LNCAP (cell line): ENCODE measurements around the gene RNU6-8.

Source experiments
- TF ChIP-seq, protein P1 (sequence below): fragments of 450-650 bp; IDR thresholded peaks from 2 replicates; pipeline ENCODE4 v1.5.1; 2017; ENCODE audit warnings: mild to moderate bottlenecking

The RNU6-8 gene

DNA sequence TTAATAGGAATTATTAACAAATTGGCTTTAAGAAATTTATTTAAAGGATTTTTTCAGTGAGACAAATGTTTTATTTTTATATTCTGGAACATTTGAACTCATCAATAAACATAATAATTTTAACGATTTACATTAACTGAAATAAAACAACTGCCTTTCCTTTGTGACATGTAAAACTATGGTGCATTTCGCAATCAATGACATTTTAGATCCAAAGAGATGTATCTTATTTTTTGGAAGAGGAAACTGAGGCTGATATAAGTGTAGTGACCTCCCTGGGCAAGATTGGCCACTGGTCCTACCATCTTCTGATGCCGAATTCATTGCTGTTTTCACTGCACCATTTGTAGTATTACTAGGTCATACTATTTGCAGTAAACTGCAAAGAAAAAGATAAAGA is 2.5 kb upstream of the RNU6-8 start:
- TF ChIP-seq, protein P1, sequence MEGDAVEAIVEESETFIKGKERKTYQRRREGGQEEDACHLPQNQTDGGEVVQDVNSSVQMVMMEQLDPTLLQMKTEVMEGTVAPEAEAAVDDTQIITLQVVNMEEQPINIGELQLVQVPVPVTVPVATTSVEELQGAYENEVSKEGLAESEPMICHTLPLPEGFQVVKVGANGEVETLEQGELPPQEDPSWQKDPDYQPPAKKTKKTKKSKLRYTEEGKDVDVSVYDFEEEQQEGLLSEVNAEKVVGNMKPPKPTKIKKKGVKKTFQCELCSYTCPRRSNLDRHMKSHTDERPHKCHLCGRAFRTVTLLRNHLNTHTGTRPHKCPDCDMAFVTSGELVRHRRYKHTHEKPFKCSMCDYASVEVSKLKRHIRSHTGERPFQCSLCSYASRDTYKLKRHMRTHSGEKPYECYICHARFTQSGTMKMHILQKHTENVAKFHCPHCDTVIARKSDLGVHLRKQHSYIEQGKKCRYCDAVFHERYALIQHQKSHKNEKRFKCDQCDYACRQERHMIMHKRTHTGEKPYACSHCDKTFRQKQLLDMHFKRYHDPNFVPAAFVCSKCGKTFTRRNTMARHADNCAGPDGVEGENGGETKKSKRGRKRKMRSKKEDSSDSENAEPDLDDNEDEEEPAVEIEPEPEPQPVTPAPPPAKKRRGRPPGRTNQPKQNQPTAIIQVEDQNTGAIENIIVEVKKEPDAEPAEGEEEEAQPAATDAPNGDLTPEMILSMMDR = no peak

DNA sequence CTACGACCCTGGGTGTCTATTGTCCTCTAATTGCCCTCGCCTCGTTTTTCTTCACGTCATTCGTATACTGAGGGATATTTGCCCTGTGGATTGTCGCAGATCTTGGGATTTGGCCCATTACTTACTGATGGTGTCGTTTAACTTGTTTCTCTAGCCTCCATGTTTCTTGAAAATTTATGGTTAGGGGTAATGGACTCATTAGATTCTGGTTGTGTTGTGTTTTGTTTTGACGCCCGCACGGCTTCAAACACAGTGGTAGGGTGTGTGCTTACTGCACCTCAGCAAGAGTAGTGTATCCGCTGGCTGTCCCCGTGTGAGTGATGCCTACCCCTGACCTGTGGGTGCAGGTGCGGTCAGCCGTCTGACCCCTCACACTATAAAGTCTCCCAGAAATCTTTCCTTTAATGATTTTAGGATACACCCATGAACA is 874 bp upstream of the RNU6-8 start:
- TF ChIP-seq, protein P1 = no peak

DNA sequence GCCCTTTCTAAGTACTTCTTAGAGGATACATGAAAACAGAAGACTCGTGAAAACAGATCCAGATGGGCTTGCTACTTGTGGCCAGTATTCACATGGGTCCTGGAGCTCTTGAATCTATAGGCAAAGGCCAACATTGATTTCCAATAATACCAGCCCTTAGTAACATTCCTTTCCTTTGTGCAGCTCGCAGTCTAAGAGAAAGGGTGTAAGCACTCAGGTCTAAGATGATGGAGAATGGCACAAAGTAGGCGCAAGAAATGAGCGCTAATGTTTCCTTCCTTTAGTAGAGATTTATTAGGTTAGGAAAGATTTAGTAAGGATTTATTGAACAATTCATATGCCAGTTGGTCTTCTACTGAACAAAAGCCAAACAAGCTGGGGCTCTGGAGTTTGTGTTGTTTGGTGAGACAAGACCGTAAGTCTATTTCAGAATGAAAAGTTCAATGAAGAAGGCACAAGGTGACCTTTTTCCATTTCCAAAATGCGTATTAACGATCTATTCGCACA is 525 bp downstream of the RNU6-8 start:
- TF ChIP-seq, protein P1 = no peak

DNA sequence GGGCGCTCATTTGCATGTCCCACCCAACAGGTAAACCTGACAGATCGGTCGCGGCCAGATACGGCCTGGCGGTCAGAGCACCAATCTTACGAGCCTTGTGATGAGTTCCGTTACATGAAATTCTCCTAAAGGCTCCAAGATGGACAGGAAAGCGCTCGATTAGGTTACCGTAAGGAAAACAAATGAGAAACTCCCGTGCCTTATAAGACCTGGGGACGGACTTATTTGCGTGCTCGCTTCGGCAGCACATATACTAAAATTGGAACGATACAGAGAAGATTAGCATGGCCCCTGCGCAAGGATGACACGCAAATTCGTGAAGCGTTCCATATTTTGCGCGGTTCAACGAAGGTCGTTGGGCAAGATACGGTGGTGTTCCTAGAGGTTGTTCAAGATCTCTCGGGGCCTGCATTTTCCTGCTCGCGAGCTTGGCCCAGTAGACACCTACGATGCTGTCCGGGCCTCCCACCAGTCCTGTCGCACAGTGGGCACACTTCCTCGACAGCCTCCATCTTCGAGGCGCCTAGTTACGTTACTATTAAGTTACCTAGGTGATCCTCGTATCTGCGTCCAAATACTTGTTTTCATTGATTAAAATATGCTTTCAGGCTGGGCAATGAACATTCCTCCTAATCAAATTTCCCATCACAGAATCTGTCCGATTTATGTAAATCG is 1.1 kb downstream of the RNU6-8 start, which contains the start of gene RNU6-7:
Gene RNU6-7 (plus strand): TSS at position 230 of the 675 bp plus-strand sequence.
- TF ChIP-seq, protein P1 = no peak

DNA sequence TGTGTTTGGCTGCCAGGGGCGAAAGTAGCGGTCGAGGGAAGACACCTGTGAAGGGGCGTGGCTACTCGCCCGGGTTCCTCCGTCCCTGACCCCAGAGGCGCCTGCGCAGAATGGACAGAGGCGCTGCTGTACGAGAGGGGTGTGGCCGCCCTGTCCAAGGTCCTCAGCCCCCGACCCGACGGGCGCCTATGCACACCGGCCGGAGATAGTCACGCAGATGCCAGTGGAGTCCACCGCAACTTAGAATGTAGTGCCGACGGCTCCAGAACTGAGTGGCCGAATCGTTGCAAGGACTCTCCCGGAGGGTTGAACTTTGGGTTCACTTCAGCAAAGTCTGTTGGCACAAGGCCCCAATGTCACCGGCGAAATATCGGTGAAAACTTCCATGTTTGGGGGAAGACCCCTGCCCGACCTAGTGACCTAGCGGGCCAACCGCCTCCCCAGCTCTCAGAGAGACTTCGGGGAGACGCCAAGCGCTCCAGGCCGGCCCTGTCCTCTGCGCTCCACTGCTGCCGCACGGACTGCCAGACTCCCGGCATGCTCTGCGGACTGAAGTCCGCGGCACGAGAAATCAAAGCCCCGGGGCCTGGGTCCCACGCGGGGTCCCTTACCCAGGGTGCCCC is 1.8 kb downstream of the RNU6-8 start:
- TF ChIP-seq, protein P1 = no peak

DNA sequence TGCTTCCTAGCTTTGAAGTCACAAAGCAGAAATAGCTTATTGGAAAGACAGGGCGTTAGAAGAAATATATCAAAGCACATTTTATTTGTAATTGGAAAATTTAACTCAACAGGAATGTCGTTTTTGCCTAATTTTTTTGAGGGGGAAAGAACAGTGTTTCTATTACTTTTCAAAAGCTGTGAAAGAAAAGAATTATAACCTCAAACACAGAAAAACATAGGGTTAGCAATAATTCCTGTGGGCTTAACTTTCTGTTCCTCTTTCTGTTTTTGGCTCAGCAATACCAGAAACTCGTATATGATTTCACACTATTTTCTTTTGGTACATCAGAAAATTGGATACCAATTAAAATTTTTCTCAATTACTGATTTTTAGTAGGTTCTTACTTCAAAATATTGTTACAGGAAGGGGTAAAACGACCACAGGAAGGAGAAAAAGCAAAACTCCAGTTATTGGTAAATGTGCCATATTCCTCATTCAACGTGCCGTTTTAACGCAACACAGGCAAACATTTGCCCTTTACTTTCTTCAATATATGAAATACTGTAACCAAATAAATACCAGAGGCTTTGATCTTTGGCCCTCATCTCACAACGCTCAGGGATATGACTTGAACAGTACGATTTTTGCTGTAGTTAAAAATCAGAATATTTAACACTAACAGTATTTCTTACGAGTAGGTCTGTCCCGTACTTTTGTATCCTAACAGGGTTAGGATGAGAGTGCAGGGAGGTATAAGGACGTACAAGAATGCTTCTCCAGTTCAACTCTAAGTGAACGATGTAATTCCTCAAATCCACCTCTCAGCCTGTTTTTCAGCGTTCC is 2.5 kb downstream of the RNU6-8 start:
- TF ChIP-seq, protein P1 = no peak

DNA sequence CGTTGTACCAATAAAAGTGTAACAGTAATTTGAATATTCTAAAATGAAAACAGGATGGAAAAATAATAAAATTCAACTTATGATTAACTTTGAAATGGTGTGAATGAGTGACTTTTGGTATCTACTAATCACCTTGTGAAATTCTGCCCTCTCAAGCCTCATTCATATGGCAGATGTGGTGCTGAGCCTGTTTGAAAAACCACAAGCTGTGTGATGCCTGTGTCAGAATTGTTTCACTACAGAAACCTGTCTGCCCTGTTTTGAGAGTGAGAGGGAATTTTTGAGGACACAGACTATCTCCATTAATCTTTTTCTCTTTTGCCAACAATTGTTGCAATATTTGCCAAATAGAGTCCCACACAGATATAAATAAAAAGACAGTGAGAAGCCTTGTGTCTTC is 5.2 kb downstream of the RNU6-8 start:
- TF ChIP-seq, protein P1 = no peak
